Activated CD8-positive, alpha-beta T cell treated with anti-CD3 and anti-CD28 coated beads, Interleukin-2, amount 10 ng/mL, durations not matched to agents 7 days and 5 days (primary cell): ENCODE results near the gene MRPL49. TPM values are rescaled to one million over a fixed set of nuclear protein-coding genes. Genes with fewer than 3 reads are reported as not detected.

ENCODE experiments used
- ATAC-seq: fragments of 150-1000 bp; cut with Tn5 transposase; one replicate; pipeline ENCODE4 v1.10.0; 2021; ENCODE audit warnings: moderate library complexity
- CTCF ChIA-PET: fragments of 350-600 bp; sonication (Branson Sonifier 250); formaldehyde crosslinking; loops from one replicate; lab custom pipeline; 2021; ENCODE audit warnings: antibody characterized with exemption; lab: Charles Lee
- POLR2A ChIA-PET: fragments of 350-600 bp; sonication (Branson Sonifier 250); formaldehyde crosslinking; loops from one replicate; lab custom pipeline; 2021; ENCODE audit warnings: antibody characterized with exemption; lab: Charles Lee
- DNase-seq: peaks from one replicate; pipeline ENCODE4 v3.0.0-alpha.2; 2020
- H3K27ac Mint-ChIP-seq: one replicate; pipeline ENCODE4 v1.8.0; 2021; ENCODE audit warnings: mild to moderate bottlenecking, mixed read lengths
- H3K27me3 Mint-ChIP-seq: one replicate; pipeline ENCODE4 v1.8.0; 2021; ENCODE audit warnings: low read depth, mixed read lengths
- H3K36me3 Mint-ChIP-seq: one replicate; pipeline ENCODE4 v1.8.0; 2021; ENCODE audit warnings: low read depth, mixed read lengths
- H3K4me1 Mint-ChIP-seq: one replicate; pipeline ENCODE4 v1.8.0; 2021; ENCODE audit warnings: low read depth, mixed read lengths
- H3K4me3 Mint-ChIP-seq: one replicate; pipeline ENCODE4 v1.8.0; 2021; ENCODE audit warnings: mild to moderate bottlenecking, mixed read lengths
- H3K9me3 Mint-ChIP-seq: one replicate; pipeline ENCODE4 v1.8.0; 2022; ENCODE audit warnings: mixed read lengths; ENCODE audit not compliant: insufficient read depth
- total RNA-seq, 2 experiments: library from RNA; stranded (reverse); gene quantifications; one replicate each; pipeline ENCODE4 v1.2.3, GENCODE V29; 2021

The MRPL49 gene
- total RNA-seq, 2 experiments from 2014 or later, result 47.3 to 51.1 TPM

- H3K4me1 Mint-ChIP-seq, result peaks cover 52% of the 10 kb centered on the region
- H3K4me3 Mint-ChIP-seq, result peak overlapping the region; percentile 89
- ChIA-PET CTCF (interaction anchor here (0.8 to 5.2 kb wide), 19 partner anchors 8 to 667 kb away, joined by 3 to 117 read pairs (median 5); partner anchors contain the start of genes ARL2, CAPN1, CDCA5 and FAU), POLR2A (interaction anchor here (0.6 to 4.7 kb wide), 10 partner anchors 9 to 795 kb away, joined by 3 to 28 read pairs (median 4); partner anchors contain the start of genes CDCA5, FAU, MRPL49 and PRDX5)
- H3K36me3 Mint-ChIP-seq, result peaks cover 20% of the 10 kb centered on the region
- peak overlapping the region; percentile 91 for H3K27ac Mint-ChIP-seq
- H3K9me3 Mint-ChIP-seq, result no peaks in the 10 kb centered on the region
- no peaks in the 10 kb centered on the region for H3K27me3 Mint-ChIP-seq
- ATAC-seq, result peak; percentile 56
- DNase-seq, result peak; percentile 82
Observed at GRCh38 chr11:65112546-65113360, 9.4 kb upstream of the MRPL49 start.

- H3K4me3 Mint-ChIP-seq, result peak overlapping the region; percentile 89
- no peaks in the 10 kb centered on the region for H3K9me3 Mint-ChIP-seq
- no peak for DNase-seq
- ATAC-seq, result no peak
- peak overlapping the region; percentile 91 for H3K27ac Mint-ChIP-seq
- no peaks in the 10 kb centered on the region for H3K27me3 Mint-ChIP-seq
- H3K36me3 Mint-ChIP-seq, result peaks cover 24% of the 10 kb centered on the region
- POLR2A ChIA-PET, result interaction anchor here (1.0 to 4.7 kb wide), 6 partner anchors 8 to 255 kb away, joined by 3 to 28 read pairs (median 4); partner anchors contain the start of genes CDCA5, FAU, MRPL49 and SAC3D1
- CTCF ChIA-PET, result interaction anchor here (0.8 to 5.2 kb wide), 16 partner anchors 8 to 266 kb away, joined by 3 to 117 read pairs (median 6); partner anchors contain the start of genes ARL2, CAPN1, FAU and MRPL49
- peaks cover 57% of the 10 kb centered on the region for H3K4me1 Mint-ChIP-seq
Observed at GRCh38 chr11:65113361-65113756, 8.8 kb upstream of the MRPL49 start.

GRCh38 chr11:65113839-65114238 lies 8.3 kb upstream of the MRPL49 start:
- H3K36me3 Mint-ChIP-seq, result peaks cover 29% of the 10 kb centered on the region
- no peak for ATAC-seq
- peak overlapping the region; percentile 89 for H3K4me3 Mint-ChIP-seq
- H3K9me3 Mint-ChIP-seq, result no peaks in the 10 kb centered on the region
- DNase-seq, result no peak
- H3K27ac Mint-ChIP-seq, result no peak overlapping the region
- H3K27me3 Mint-ChIP-seq, result no peaks in the 10 kb centered on the region
- H3K4me1 Mint-ChIP-seq, result peaks cover 61% of the 10 kb centered on the region
- ChIA-PET POLR2A (interaction anchor here (1.3 to 4.7 kb wide), 3 partner anchors 8 to 31 kb away, joined by 5 to 28 read pairs (median 15); partner anchors contain the start of genes CDCA5, FAU, MRPL49 and VPS51), CTCF (interaction anchor here (1.3 to 5.2 kb wide), 9 partner anchors 8 to 266 kb away, joined by 3 to 117 read pairs (median 27); partner anchors contain the start of genes ARL2, CAPN1, FAU and MRPL49)

- Mint-ChIP-seq H3K27ac (peak overlapping the region; percentile 33), H3K36me3 (peaks cover 35% of the 10 kb centered on the region), H3K9me3 (no peaks in the 10 kb centered on the region), H3K4me1 (peaks cover 65% of the 10 kb centered on the region), H3K4me3 (no peak overlapping the region), H3K27me3 (no peaks in the 10 kb centered on the region)
- no peak for ATAC-seq
- POLR2A ChIA-PET, result interaction anchor here (3.4 kb wide), 1 partner anchor 18 kb away, joined by 14 read pairs; the partner anchor contains the start of gene VPS51
- CTCF ChIA-PET, result interaction anchor here (0.7 to 5.2 kb wide), 3 partner anchors 18 to 267 kb away, joined by 3 to 117 read pairs (median 27); partner anchors contain the start of genes CDCA5 and VPS51
- DNase-seq, result no peak
Observed at GRCh38 chr11:65114538-65115171, 7.5 kb upstream of the MRPL49 start.

GRCh38 chr11:65115361-65116082 lies 6.6 kb upstream of the MRPL49 start:
- ChIA-PET POLR2A (interaction anchor here (3.4 kb wide), 1 partner anchor 19 kb away, joined by 14 read pairs; the partner anchor contains the start of gene VPS51), CTCF (interaction anchor here (3.0 kb wide), 1 partner anchor 20 kb away, joined by 17 read pairs; the partner anchor contains the start of gene SYVN1)
- H3K9me3 Mint-ChIP-seq, result no peaks in the 10 kb centered on the region
- peaks cover 68% of the 10 kb centered on the region for H3K4me1 Mint-ChIP-seq
- DNase-seq, result no peak
- H3K4me3 Mint-ChIP-seq, result peak overlapping the region; percentile 90
- H3K36me3 Mint-ChIP-seq, result peaks cover 40% of the 10 kb centered on the region
- H3K27me3 Mint-ChIP-seq, result no peaks in the 10 kb centered on the region
- H3K27ac Mint-ChIP-seq, result peak overlapping the region; percentile 97
- no peak for ATAC-seq

- no peaks in the 10 kb centered on the region for H3K27me3 Mint-ChIP-seq
- peak overlapping the region; percentile 97 for H3K27ac Mint-ChIP-seq
- H3K36me3 Mint-ChIP-seq, result peaks cover 48% of the 10 kb centered on the region
- CTCF ChIA-PET, result interaction anchor here (0.9 to 3.0 kb wide), 19 partner anchors 13 to 272 kb away, joined by 3 to 17 read pairs (median 6); partner anchors contain the start of genes ARL2, CAPN1, CDC42BPG and CDCA5
- ATAC-seq (peak; percentile 3), DNase-seq (peak; percentile 72)
- POLR2A ChIA-PET, result interaction anchor here (1.0 to 3.4 kb wide), 8 partner anchors 14 to 239 kb away, joined by 3 to 14 read pairs (median 8); partner anchors contain the start of genes ARL2, POLA2, SAC3D1 and VPS51
- H3K9me3 Mint-ChIP-seq, result no peaks in the 10 kb centered on the region
- H3K4me3 Mint-ChIP-seq, result peak overlapping the region; percentile 90
- peaks cover 66% of the 10 kb centered on the region for H3K4me1 Mint-ChIP-seq
Observed at GRCh38 chr11:65116370-65117205, 5.5 kb upstream of the MRPL49 start.

GRCh38 chr11:65117206-65118096 lies 4.7 kb upstream of the MRPL49 start, which contains the start of gene ZNHIT2:
Gene ZNHIT2 (minus strand): TSS chr11:65117701. CDS start chr11:65117653, 48 bp downstream.
- Mint-ChIP-seq H3K27ac (peak within 1 kb of the TSS; percentile 97), H3K36me3 (peaks cover 56% of the 10 kb centered on the region), H3K4me1 (peaks cover 63% of the 10 kb centered on the region), H3K4me3 (peak within 1 kb of the TSS; percentile 90), H3K9me3 (no peaks in the 10 kb centered on the region), H3K27me3 (no peaks in the 10 kb centered on the region)
- DNase-seq (peak; percentile 100), ATAC-seq (peak; percentile 66)
- ChIA-PET CTCF (interaction anchor here (0.6 to 3.0 kb wide), 33 partner anchors 7 to 800 kb away, joined by 3 to 17 read pairs (median 5); partner anchors contain the start of genes ARL2, CAPN1, CDC42BPG and CDCA5), POLR2A (interaction anchor here (0.6 to 3.4 kb wide), 15 partner anchors 10 to 659 kb away, joined by 3 to 14 read pairs (median 4); partner anchors contain the start of genes ARL2, EHBP1L1, POLA2 and SAC3D1)

- peaks cover 64% of the 10 kb centered on the region for H3K4me1 Mint-ChIP-seq
- H3K4me3 Mint-ChIP-seq, result peak overlapping the region; percentile 90
- H3K36me3 Mint-ChIP-seq, result peaks cover 60% of the 10 kb centered on the region
- POLR2A ChIA-PET, result interaction anchor here (0.6 to 3.4 kb wide), 15 partner anchors 9 to 658 kb away, joined by 3 to 14 read pairs (median 4); partner anchors contain the start of genes ARL2, EHBP1L1, POLA2 and SAC3D1
- H3K27ac Mint-ChIP-seq, result peak overlapping the region; percentile 97
- DNase-seq (no peak), ATAC-seq (no peak)
- CTCF ChIA-PET, result interaction anchor here (0.6 to 3.0 kb wide), 24 partner anchors 8 to 379 kb away, joined by 3 to 17 read pairs (median 6); partner anchors contain the start of genes ARL2, SAC3D1, SF1 and SYVN1
- H3K27me3 Mint-ChIP-seq, result no peaks in the 10 kb centered on the region
- H3K9me3 Mint-ChIP-seq, result no peaks in the 10 kb centered on the region
Observed at GRCh38 chr11:65118097-65118837, 3.9 kb upstream of the MRPL49 start.
